ENCODE data around the gene OSBPL1A. TPM values are rescaled to one million over a fixed set of nuclear protein-coding genes. Genes with fewer than 3 reads are reported as not detected.

OSBPL1A gene
- total RNA-seq, 1 donor = 23.3 TPM

- DNase-seq (ENCODE audit: low read depth) = no peak
- TF ChIP-seq, protein P1, sequence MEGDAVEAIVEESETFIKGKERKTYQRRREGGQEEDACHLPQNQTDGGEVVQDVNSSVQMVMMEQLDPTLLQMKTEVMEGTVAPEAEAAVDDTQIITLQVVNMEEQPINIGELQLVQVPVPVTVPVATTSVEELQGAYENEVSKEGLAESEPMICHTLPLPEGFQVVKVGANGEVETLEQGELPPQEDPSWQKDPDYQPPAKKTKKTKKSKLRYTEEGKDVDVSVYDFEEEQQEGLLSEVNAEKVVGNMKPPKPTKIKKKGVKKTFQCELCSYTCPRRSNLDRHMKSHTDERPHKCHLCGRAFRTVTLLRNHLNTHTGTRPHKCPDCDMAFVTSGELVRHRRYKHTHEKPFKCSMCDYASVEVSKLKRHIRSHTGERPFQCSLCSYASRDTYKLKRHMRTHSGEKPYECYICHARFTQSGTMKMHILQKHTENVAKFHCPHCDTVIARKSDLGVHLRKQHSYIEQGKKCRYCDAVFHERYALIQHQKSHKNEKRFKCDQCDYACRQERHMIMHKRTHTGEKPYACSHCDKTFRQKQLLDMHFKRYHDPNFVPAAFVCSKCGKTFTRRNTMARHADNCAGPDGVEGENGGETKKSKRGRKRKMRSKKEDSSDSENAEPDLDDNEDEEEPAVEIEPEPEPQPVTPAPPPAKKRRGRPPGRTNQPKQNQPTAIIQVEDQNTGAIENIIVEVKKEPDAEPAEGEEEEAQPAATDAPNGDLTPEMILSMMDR (IDR thresholded peaks at IDR 0.05; ENCODE audit: insufficient read depth, low read depth, low read length) = no peak
- no peak overlapping the region for H3K4me3 ChIP-seq (ENCODE audit: low read depth, low read length)
These were observed 198.2 kb downstream of the OSBPL1A start for GRCh38 chr18:24199372-24199962.

GRCh38 chr18:24198461-24198860, 199.2 kb downstream of the OSBPL1A start:
- TF ChIP-seq, protein P1 (IDR thresholded peaks at IDR 0.05; ENCODE audit: insufficient read depth, low read depth, low read length) = no peak
- DNase-seq (ENCODE audit: low read depth) = no peak
- no peak overlapping the region for H3K4me3 ChIP-seq (ENCODE audit: low read depth, low read length)

- DNase-seq (ENCODE audit: low read depth) = no peak
- no peak overlapping the region for H3K4me3 ChIP-seq (ENCODE audit: low read depth, low read length)
- TF ChIP-seq, protein P1 (IDR thresholded peaks at IDR 0.05; ENCODE audit: insufficient read depth, low read depth, low read length) = no peak
These were observed 200.2 kb downstream of the OSBPL1A start for GRCh38 chr18:24197412-24197811.

- H3K4me3 ChIP-seq (ENCODE audit: low read depth, low read length) = no peak overlapping the region
- DNase-seq (ENCODE audit: low read depth) = no peak
- TF ChIP-seq, protein P1 (IDR thresholded peaks at IDR 0.05; ENCODE audit: insufficient read depth, low read depth, low read length) = no peak
These were observed 200.9 kb downstream of the OSBPL1A start for GRCh38 chr18:24196764-24197163.

- H3K4me3 ChIP-seq (ENCODE audit: low read depth, low read length) = no peak overlapping the region
- DNase-seq (ENCODE audit: low read depth) = no peak
- TF ChIP-seq, protein P1 (IDR thresholded peaks at IDR 0.05; ENCODE audit: insufficient read depth, low read depth, low read length) = no peak
These were observed 202.1 kb downstream of the OSBPL1A start for GRCh38 chr18:24195296-24196053.

DNA sequence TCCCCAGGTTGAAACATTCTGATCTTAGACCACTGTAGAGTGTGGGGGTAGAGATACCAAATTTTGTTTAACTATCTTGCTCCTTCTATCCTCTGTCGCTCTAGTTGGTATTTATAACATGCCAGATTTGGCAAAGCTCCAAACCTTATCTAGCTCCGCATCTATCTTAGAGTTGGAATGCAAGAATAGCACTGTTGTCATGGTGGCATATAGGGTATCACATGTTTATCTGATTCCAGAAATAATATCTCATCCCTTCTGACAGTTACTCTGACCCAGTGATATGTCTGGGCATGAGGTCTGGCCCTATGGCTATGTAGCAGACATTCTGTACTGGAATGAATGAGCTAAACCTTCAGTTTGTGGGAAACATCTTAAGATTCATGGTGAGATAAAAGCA, 207.0 kb downstream of the OSBPL1A start:
- no peak for DNase-seq (ENCODE audit: low read depth)
- TF ChIP-seq, protein P1 (IDR thresholded peaks at IDR 0.05; ENCODE audit: insufficient read depth, low read depth, low read length) = no peak

More for the DNA sequence above, 207.0 kb downstream of the OSBPL1A start:
- H3K4me3 ChIP-seq (ENCODE audit: low read depth, low read length) = no peak overlapping the region

All from fibroblast of villous mesenchyme (primary cell).